22Rv1 (cell line): Measurements from ENCODE around the gene NLN.

Source experiments
- H3K27ac ChIP-seq: fragments of 450-650 bp; 2 replicates; pipeline ENCODE4 v1.5.1; 2017
- CTCF ChIP-seq: fragments of 450-650 bp; IDR thresholded peaks from 2 replicates; pipeline ENCODE4 v1.5.1; 2017; ENCODE audit warnings: mild to moderate bottlenecking
- ZFX ChIP-seq: fragments of 450-650 bp; IDR thresholded peaks from 2 replicates; pipeline ENCODE4 v1.6.1; 2017; ENCODE audit warnings: antibody characterized with exemption, borderline replicate concordance

Gene NLN

GRCh38 chr5:65695896-65696295 lies 26.1 kb upstream of the NLN start:
- H3K27ac ChIP-seq = no peak overlapping the region
- TF ChIP-seq CTCF = no peak
- TF ChIP-seq ZFX = no peak

- H3K27ac ChIP-seq = no peak overlapping the region
- TF ChIP-seq ZFX (no peak), CTCF (no peak)
Observed at GRCh38 chr5:65696892-65697291, 25.1 kb upstream of the NLN start.

- no peak for TF ChIP-seq ZFX
- TF ChIP-seq CTCF = no peak
- H3K27ac ChIP-seq = no peak overlapping the region
Observed at GRCh38 chr5:65699338-65699737, 22.7 kb upstream of the NLN start.

GRCh38 chr5:65702036-65702435 lies 20.0 kb upstream of the NLN start:
- no peak overlapping the region for H3K27ac ChIP-seq
- TF ChIP-seq ZFX = no peak
- TF ChIP-seq CTCF = no peak

- no peak for TF ChIP-seq CTCF
- no peak for TF ChIP-seq ZFX
- no peak overlapping the region for H3K27ac ChIP-seq
Observed at GRCh38 chr5:65704621-65705239, 17.3 kb upstream of the NLN start.

GRCh38 chr5:65707663-65708062 lies 14.3 kb upstream of the NLN start:
- no peak for TF ChIP-seq ZFX
- H3K27ac ChIP-seq = no peak overlapping the region

GRCh38 chr5:65708145-65708544 lies 13.9 kb upstream of the NLN start:
- H3K27ac ChIP-seq = no peak overlapping the region
- TF ChIP-seq ZFX (no peak), CTCF (no peak)

- H3K27ac ChIP-seq = no peak overlapping the region
- TF ChIP-seq ZFX (no peak), CTCF (no peak)
Observed at GRCh38 chr5:65718576-65719310, 3.3 kb upstream of the NLN start.
